ENCODE results near the gene OR52E6.

OR52E6 gene

GRCh38 chr11:5878564-5878963 is 36.9 kb upstream of the OR52E6 start:
- no peak for DNase-seq
- H3K36me3 ChIP-seq (ENCODE audit: control insufficient read depth, insufficient read depth, low read length) = no peaks in the 10 kb centered on the region
- no peak overlapping the region for H3K56ac ChIP-seq (ENCODE audit: low read length)
- no peak overlapping the region for H3K18ac ChIP-seq (ENCODE audit: low read length)
- no peak overlapping the region for H3K4me2 ChIP-seq (ENCODE audit: low read length)
- H2BK15ac ChIP-seq (replicated peaks; ENCODE audit: low read depth) = no peak overlapping the region
- H3K27ac ChIP-seq (ENCODE audit: low read depth, low read length) = no peak overlapping the region
- no CpG with 5 or more reads among the region's 2 CpGs for WGBS (ENCODE audit: extremely low coverage, insufficient coverage, low lambda C conversion rate)
- no peak overlapping the region for H3K4me3 ChIP-seq (ENCODE audit: low read length)
- H3K4me1 ChIP-seq (ENCODE audit: control insufficient read depth, low read depth, low read length) = no peaks in the 10 kb centered on the region
- no peak overlapping the region for H3K23ac ChIP-seq (ENCODE audit: low read length)
- H2BK5ac ChIP-seq (ENCODE audit: low read length) = no peak overlapping the region
- H3K79me1 ChIP-seq (ENCODE audit: low read length) = no peaks in the 10 kb centered on the region
- no peak overlapping the region for H2AK5ac ChIP-seq (ENCODE audit: low read length)
- H2BK120ac ChIP-seq (ENCODE audit: low read depth, low read length) = no peak overlapping the region
- H3K27me3 ChIP-seq (ENCODE audit: insufficient read depth, low read length, poor library complexity) = no peaks in the 10 kb centered on the region
- no peaks in the 10 kb centered on the region for H3K79me2 ChIP-seq (ENCODE audit: control insufficient read depth, insufficient read depth, low read length)
- H3K9ac ChIP-seq (ENCODE audit: low read length) = no peak overlapping the region
- H4K5ac ChIP-seq (ENCODE audit: low read length) = no peak overlapping the region
- no peak overlapping the region for H4K8ac ChIP-seq (ENCODE audit: low read depth, low read length)
- H3K4ac ChIP-seq (ENCODE audit: low read depth, low read length) = no peak overlapping the region

DNA sequence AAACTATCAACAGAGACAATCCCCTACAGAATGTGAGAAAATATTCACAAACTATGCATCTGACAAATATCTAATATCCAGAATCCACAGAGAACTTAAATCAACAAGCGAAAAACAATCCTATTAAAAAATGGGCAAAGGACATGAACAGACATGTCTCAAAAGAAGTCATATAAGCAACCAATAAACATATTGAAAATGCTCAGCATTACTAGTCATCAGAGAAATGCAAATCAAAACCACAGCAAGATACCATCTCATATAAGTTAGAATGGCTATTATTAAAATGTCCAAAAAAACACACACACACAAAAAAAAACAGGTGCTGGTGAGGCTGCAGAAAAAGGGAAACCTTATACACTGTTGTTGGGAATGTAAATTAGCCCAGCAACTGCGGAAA is 24.1 kb upstream of the OR52E6 start:
- H3K79me2 ChIP-seq (ENCODE audit: control insufficient read depth, insufficient read depth, low read length) = no peaks in the 10 kb centered on the region
- H3K27ac ChIP-seq (ENCODE audit: low read depth, low read length) = no peak overlapping the region
- H3K79me1 ChIP-seq (ENCODE audit: low read length) = no peaks in the 10 kb centered on the region
- H3K18ac ChIP-seq (ENCODE audit: low read length) = no peak overlapping the region
- H2BK15ac ChIP-seq (replicated peaks; ENCODE audit: low read depth) = no peak overlapping the region
- no peak overlapping the region for H3K4ac ChIP-seq (ENCODE audit: low read depth, low read length)
- H4K5ac ChIP-seq (ENCODE audit: low read length) = no peak overlapping the region
- no peak overlapping the region for H2AK5ac ChIP-seq (ENCODE audit: low read length)
- H3K9ac ChIP-seq (ENCODE audit: low read length) = no peak overlapping the region
- no peak overlapping the region for H3K4me3 ChIP-seq (ENCODE audit: low read length)
- no peaks in the 10 kb centered on the region for H3K4me1 ChIP-seq (ENCODE audit: control insufficient read depth, low read depth, low read length)
- no peak for DNase-seq
- no peak overlapping the region for H3K4me2 ChIP-seq (ENCODE audit: low read length)
- H3K56ac ChIP-seq (ENCODE audit: low read length) = no peak overlapping the region
- H3K27me3 ChIP-seq (ENCODE audit: insufficient read depth, low read length, poor library complexity) = no peaks in the 10 kb centered on the region
- H3K36me3 ChIP-seq (ENCODE audit: control insufficient read depth, insufficient read depth, low read length) = no peaks in the 10 kb centered on the region
- H4K8ac ChIP-seq (ENCODE audit: low read depth, low read length) = no peak overlapping the region
- WGBS (ENCODE audit: extremely low coverage, insufficient coverage, low lambda C conversion rate) = no CpG with 5 or more reads among the region's 2 CpGs
- no peak overlapping the region for H2BK5ac ChIP-seq (ENCODE audit: low read length)
- no peak overlapping the region for H3K23ac ChIP-seq (ENCODE audit: low read length)
- no peak overlapping the region for H2BK120ac ChIP-seq (ENCODE audit: low read depth, low read length)

DNA sequence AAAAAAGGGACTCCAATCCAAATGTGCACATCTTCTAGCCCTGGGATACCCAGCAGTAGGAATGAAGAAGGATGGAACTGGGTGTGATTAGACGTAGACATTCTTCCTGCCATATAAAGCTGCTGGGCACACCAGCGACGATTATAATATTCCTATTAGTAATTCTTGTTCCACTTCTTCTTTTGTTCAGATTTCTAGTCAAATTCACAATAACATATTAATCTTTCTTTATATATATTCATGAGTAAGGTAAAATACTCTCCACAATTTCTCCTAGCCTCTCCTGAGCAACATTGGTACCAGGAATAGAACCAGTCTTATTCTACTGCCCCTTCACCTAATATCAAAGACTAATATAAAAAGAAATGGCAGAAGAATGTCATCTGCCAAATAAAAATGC is 15.9 kb upstream of the OR52E6 start, which contains the start of gene OR52E8:
Gene OR52E8, minus strand, starts transcription at position 101 of the 400 bp plus-strand sequence. Its CDS starts 0 bp downstream, at position 101.
- no peaks in the 10 kb centered on the region for H3K36me3 ChIP-seq (ENCODE audit: control insufficient read depth, insufficient read depth, low read length)
- no peak within 1 kb of the TSS for H3K9ac ChIP-seq (ENCODE audit: low read length)
- WGBS (ENCODE audit: extremely low coverage, insufficient coverage, low lambda C conversion rate) = no CpG with 5 or more reads among the region's 3 CpGs
- H3K79me1 ChIP-seq (ENCODE audit: low read length) = no peaks in the 10 kb centered on the region
- H3K56ac ChIP-seq (ENCODE audit: low read length) = no peak within 1 kb of the TSS
- H3K4me2 ChIP-seq (ENCODE audit: low read length) = no peak within 1 kb of the TSS
- H2BK120ac ChIP-seq (ENCODE audit: low read depth, low read length) = no peak within 1 kb of the TSS
- H3K4me3 ChIP-seq (ENCODE audit: low read length) = no peak within 1 kb of the TSS
- no peak within 1 kb of the TSS for H2BK5ac ChIP-seq (ENCODE audit: low read length)
- DNase-seq = no peak
- no peaks in the 10 kb centered on the region for H3K27me3 ChIP-seq (ENCODE audit: insufficient read depth, low read length, poor library complexity)
- H4K8ac ChIP-seq (ENCODE audit: low read depth, low read length) = no peak within 1 kb of the TSS
- H2BK15ac ChIP-seq (replicated peaks; ENCODE audit: low read depth) = no peak within 1 kb of the TSS
- no peak within 1 kb of the TSS for H3K18ac ChIP-seq (ENCODE audit: low read length)
- H3K4ac ChIP-seq (ENCODE audit: low read depth, low read length) = no peak within 1 kb of the TSS
- no peak within 1 kb of the TSS for H4K5ac ChIP-seq (ENCODE audit: low read length)
- H3K23ac ChIP-seq (ENCODE audit: low read length) = no peak within 1 kb of the TSS
- H3K27ac ChIP-seq (ENCODE audit: low read depth, low read length) = no peak within 1 kb of the TSS
- H3K4me1 ChIP-seq (ENCODE audit: control insufficient read depth, low read depth, low read length) = no peaks in the 10 kb centered on the region
- no peak within 1 kb of the TSS for H2AK5ac ChIP-seq (ENCODE audit: low read length)
- H3K79me2 ChIP-seq (ENCODE audit: control insufficient read depth, insufficient read depth, low read length) = no peaks in the 10 kb centered on the region

DNA sequence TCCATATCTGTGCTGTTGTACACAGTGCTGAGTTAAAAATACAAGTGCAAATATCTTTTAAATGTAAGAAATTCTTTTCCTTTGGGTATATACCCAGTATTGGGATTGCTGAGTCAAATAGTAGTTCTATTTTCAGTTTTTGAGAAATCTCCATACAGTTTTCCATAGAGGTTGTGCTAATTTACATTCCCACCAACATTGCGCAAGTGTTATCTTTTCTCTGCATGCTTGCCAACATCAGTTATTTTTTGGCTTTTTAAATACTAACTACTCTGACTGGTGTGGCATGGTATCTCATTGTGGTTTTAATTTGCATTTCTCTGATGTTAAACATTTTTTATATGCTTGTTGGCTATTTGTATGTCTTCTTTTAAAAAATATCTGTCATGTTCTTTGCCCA is 9.3 kb upstream of the OR52E6 start:
- Histone ChIP-seq H2BK120ac (ENCODE audit: low read depth, low read length) (no peak overlapping the region), H4K8ac (ENCODE audit: low read depth, low read length) (no peak overlapping the region), H3K9ac (ENCODE audit: low read length) (no peak overlapping the region), H3K27ac (ENCODE audit: low read depth, low read length) (no peak overlapping the region), H2AK5ac (ENCODE audit: low read length) (no peak overlapping the region), H3K79me1 (ENCODE audit: low read length) (no peaks in the 10 kb centered on the region), H3K4ac (ENCODE audit: low read depth, low read length) (no peak overlapping the region), H3K4me2 (ENCODE audit: low read length) (no peak overlapping the region), H4K5ac (ENCODE audit: low read length) (no peak overlapping the region), H3K4me3 (ENCODE audit: low read length) (no peak overlapping the region), H3K4me1 (ENCODE audit: control insufficient read depth, low read depth, low read length) (no peaks in the 10 kb centered on the region), H3K79me2 (ENCODE audit: control insufficient read depth, insufficient read depth, low read length) (no peaks in the 10 kb centered on the region), H3K36me3 (ENCODE audit: control insufficient read depth, insufficient read depth, low read length) (no peaks in the 10 kb centered on the region), H2BK5ac (ENCODE audit: low read length) (no peak overlapping the region), H3K56ac (ENCODE audit: low read length) (no peak overlapping the region), H3K23ac (ENCODE audit: low read length) (no peak overlapping the region), H2BK15ac (replicated peaks; ENCODE audit: low read depth) (no peak overlapping the region), H3K27me3 (ENCODE audit: insufficient read depth, low read length, poor library complexity) (no peaks in the 10 kb centered on the region), H3K18ac (ENCODE audit: low read length) (no peak overlapping the region)
- WGBS (ENCODE audit: extremely low coverage, insufficient coverage, low lambda C conversion rate) = no CpG with 5 or more reads among the region's 1 CpG
- DNase-seq = no peak

- DNase-seq = no peak
Measured at GRCh38 chr11:5847711-5848110, 6.0 kb upstream of the OR52E6 start.

GRCh38 chr11:5846701-5847100 is 5.0 kb upstream of the OR52E6 start:
- Histone ChIP-seq H3K4me3 (ENCODE audit: low read length) (no peak overlapping the region), H3K4me2 (ENCODE audit: low read length) (no peak overlapping the region), H3K79me1 (ENCODE audit: low read length) (no peaks in the 10 kb centered on the region), H3K23ac (ENCODE audit: low read length) (no peak overlapping the region), H4K5ac (ENCODE audit: low read length) (no peak overlapping the region), H2BK5ac (ENCODE audit: low read length) (no peak overlapping the region), H3K4ac (ENCODE audit: low read depth, low read length) (no peak overlapping the region), H2BK15ac (replicated peaks; ENCODE audit: low read depth) (no peak overlapping the region), H3K79me2 (ENCODE audit: control insufficient read depth, insufficient read depth, low read length) (no peaks in the 10 kb centered on the region), H2BK120ac (ENCODE audit: low read depth, low read length) (no peak overlapping the region), H3K4me1 (ENCODE audit: control insufficient read depth, low read depth, low read length) (no peaks in the 10 kb centered on the region), H4K8ac (ENCODE audit: low read depth, low read length) (no peak overlapping the region), H3K18ac (ENCODE audit: low read length) (no peak overlapping the region), H3K27me3 (ENCODE audit: insufficient read depth, low read length, poor library complexity) (no peaks in the 10 kb centered on the region), H3K9ac (ENCODE audit: low read length) (no peak overlapping the region), H3K36me3 (ENCODE audit: control insufficient read depth, insufficient read depth, low read length) (no peaks in the 10 kb centered on the region), H3K27ac (ENCODE audit: low read depth, low read length) (no peak overlapping the region), H2AK5ac (ENCODE audit: low read length) (no peak overlapping the region), H3K56ac (ENCODE audit: low read length) (no peak overlapping the region)
- no CpG with 5 or more reads among the region's 1 CpG for WGBS (ENCODE audit: extremely low coverage, insufficient coverage, low lambda C conversion rate)
- no peak for DNase-seq

More at GRCh38 chr11:5847711-5848110, 6.0 kb upstream of the OR52E6 start:
- H3K9ac ChIP-seq (ENCODE audit: low read length) = no peak overlapping the region
- H3K56ac ChIP-seq (ENCODE audit: low read length) = no peak overlapping the region
- H4K8ac ChIP-seq (ENCODE audit: low read depth, low read length) = no peak overlapping the region
- no peaks in the 10 kb centered on the region for H3K27me3 ChIP-seq (ENCODE audit: insufficient read depth, low read length, poor library complexity)
- no peak overlapping the region for H3K4me3 ChIP-seq (ENCODE audit: low read length)
- no peak overlapping the region for H2BK5ac ChIP-seq (ENCODE audit: low read length)
- no peak overlapping the region for H2AK5ac ChIP-seq (ENCODE audit: low read length)
- no peak overlapping the region for H3K4me2 ChIP-seq (ENCODE audit: low read length)
- H2BK120ac ChIP-seq (ENCODE audit: low read depth, low read length) = no peak overlapping the region
- no peak overlapping the region for H4K5ac ChIP-seq (ENCODE audit: low read length)
- H3K36me3 ChIP-seq (ENCODE audit: control insufficient read depth, insufficient read depth, low read length) = no peaks in the 10 kb centered on the region
- H3K4me1 ChIP-seq (ENCODE audit: control insufficient read depth, low read depth, low read length) = no peaks in the 10 kb centered on the region
- H3K79me1 ChIP-seq (ENCODE audit: low read length) = no peaks in the 10 kb centered on the region
- H3K27ac ChIP-seq (ENCODE audit: low read depth, low read length) = no peak overlapping the region
- H3K23ac ChIP-seq (ENCODE audit: low read length) = no peak overlapping the region
- H3K18ac ChIP-seq (ENCODE audit: low read length) = no peak overlapping the region
- no peak overlapping the region for H3K4ac ChIP-seq (ENCODE audit: low read depth, low read length)
- H2BK15ac ChIP-seq (replicated peaks; ENCODE audit: low read depth) = no peak overlapping the region
- no peaks in the 10 kb centered on the region for H3K79me2 ChIP-seq (ENCODE audit: control insufficient read depth, insufficient read depth, low read length)
